Measurements from ENCODE around the gene RBPMS2.

The RBPMS2 gene

DNA sequence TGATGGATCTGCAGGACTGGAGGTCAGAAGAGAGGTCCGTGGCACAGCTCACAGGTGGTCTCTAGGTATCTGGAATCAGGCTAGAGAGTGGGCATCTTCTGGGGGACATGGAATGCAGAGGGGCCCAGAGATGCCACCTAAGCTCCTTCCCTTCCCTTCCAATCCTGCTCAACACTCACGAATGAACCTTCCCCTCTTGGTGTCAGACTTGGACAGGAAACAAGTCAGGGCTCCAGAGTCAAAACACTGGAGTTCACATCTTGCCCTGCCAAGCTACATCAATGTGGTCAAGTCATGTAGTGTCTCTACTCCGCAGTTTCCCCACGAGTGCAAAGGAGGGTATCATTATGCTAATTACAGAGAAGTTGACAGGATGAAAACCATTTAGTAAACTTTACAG lies 16.0 kb upstream of the RBPMS2 start:
- in situ Hi-C loops (cut with MboI; ENCODE audit: low sequenced_read_pairs) = no loop called here

DNA sequence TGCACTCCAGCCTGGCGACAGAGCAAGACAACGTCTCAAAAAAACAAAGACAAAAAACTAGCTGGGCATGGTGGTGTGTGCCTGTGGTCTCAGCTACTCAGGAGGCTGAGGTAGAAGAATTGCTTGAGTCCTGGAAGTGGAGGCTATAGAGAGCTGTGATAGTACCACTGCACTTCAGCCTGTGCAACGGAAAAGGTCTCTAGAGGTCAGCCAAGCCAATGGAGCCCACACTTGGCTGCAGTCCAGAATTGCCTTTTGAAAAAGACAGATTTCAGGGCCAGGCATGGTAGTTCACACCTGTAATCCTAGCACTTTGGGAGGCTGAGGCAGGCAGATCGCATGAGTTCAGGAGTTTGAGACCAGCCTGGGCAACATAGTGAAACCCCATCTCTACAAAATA lies 8.4 kb upstream of the RBPMS2 start:
- in situ Hi-C loops (cut with MboI; ENCODE audit: low sequenced_read_pairs) = no loop called here

DNA sequence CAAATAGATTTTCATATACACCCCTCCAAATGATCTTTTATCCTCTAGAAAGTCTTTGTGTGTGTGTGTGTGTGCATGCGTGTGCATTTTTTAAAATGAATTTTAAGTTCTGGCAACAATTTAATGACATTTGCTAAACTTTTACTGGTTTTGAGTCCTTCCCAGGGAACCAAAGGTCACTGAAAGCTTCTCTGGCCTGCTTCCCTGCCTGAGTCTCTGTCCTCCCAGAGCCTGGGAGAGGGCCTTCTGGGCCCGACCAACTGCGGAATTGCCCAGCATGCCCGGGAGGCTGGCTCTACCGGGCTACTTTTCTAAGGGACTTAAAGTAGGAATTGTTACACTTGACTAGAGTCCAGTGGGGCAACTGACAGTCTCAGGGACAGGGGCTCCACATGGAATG lies 7.4 kb upstream of the RBPMS2 start:
- in situ Hi-C loops (cut with MboI; ENCODE audit: low sequenced_read_pairs) = no loop called here

DNA sequence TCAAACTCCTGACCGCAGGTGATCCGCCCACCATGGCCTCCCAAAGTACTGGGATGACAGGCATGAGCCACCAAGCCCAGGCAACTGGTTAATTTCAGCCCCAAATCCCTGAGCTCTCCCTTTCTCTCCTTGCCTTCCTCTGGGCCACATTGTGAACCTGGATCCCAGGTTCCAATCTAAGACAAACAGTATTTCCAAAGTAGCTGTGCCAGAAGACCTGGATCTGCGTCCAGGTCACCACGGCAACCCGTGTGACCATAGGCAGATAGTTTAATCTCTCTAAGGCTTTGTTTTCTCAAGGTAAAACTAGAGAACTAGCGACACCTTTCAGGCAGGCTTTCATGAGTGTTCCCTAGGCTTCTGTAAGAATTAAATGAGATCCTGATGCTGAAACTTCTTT lies 5.9 kb upstream of the RBPMS2 start:
- in situ Hi-C loops (cut with MboI; ENCODE audit: low sequenced_read_pairs) = no loop called here

DNA sequence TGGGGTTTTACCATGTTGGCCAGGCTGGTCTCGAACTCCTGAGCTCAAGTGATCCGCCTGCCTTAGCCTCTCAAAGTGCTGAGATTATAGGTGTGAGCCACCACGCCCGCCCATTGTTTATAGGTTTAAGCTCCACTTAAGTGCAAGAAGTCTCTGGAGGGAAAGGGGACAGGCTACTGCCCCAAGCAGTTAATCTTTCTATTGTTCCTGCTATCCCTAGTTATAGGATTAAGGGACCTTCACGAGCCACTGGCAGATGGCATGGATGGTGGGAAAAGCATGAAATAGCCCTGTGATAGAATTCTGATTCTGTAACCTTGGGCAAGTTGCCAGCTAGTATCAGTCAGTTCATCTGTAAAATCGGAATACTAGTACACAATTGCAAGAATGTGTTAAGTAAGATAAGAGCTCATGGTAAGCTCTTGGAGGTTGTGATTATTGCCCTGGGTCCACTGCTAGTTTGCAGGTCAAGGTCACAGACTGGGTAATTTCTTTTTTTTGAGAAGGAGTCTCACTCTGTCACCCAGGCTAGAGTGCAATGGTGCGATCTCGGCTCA lies 5.3 kb upstream of the RBPMS2 start:
- in situ Hi-C loops (cut with MboI; ENCODE audit: low sequenced_read_pairs) = no loop called here

DNA sequence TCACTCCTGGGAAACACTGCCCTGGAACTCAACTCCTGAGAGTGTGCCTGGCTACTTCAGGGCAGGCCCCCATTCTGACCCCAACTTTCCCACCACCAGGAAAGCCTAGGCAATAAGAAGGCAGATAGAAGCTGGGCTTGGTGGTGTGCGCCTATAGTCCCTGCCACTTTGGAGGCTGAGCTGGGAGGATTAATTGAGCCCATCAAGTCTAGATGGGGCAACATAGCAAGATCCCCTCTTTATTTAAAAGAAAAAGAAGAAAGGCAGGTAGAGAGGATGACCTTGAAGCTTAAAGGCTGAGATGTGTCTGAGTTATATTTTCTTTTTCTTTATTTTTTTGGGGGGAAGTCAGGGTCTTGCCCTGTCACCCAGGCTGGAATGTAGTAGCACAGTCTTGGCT lies 4.2 kb upstream of the RBPMS2 start:
- in situ Hi-C loops (cut with MboI; ENCODE audit: low sequenced_read_pairs) = no loop called here

DNA sequence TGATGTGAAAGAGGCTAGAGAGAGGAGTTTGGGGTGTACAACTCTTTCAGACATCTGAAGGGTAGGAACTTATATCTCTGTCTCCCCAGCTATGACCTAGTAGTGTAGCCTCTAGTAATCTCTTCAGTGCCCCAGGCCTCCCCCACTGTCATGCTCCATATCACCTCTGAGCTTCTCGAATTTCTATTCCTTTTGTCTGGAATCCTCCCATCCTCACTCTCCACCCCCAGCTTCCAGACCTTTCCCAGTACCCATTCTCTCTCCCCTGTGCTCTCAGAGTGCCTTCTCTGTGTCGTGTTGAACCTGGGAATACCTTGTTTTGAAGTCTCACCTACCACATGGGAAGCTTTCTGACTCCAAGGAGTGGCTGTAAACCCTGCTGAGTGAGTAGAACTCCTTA lies 3.6 kb upstream of the RBPMS2 start:
- in situ Hi-C loops (cut with MboI; ENCODE audit: low sequenced_read_pairs) = no loop called here

DNA sequence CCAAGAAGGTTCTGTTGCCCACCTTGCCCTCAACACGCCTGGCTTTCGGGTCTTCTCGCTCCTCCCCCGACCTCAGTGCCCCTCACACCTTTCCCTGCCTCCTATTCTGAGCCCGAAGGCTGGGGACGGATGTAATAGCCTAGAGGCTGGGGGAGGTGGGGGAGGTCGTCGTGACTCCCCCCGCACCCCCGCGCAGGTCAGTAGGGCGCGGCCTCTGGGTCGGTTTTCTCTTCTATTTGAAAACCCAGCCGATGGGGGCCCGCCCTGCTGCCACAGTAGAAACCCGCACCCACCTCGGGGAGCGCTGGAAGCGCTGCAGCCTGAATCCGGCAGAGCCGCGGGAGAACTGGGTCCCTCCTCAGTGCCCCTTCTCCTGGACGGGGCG lies 1.0 kb upstream of the RBPMS2 start:
- in situ Hi-C loops (cut with MboI; ENCODE audit: low sequenced_read_pairs) = no loop called here

DNA sequence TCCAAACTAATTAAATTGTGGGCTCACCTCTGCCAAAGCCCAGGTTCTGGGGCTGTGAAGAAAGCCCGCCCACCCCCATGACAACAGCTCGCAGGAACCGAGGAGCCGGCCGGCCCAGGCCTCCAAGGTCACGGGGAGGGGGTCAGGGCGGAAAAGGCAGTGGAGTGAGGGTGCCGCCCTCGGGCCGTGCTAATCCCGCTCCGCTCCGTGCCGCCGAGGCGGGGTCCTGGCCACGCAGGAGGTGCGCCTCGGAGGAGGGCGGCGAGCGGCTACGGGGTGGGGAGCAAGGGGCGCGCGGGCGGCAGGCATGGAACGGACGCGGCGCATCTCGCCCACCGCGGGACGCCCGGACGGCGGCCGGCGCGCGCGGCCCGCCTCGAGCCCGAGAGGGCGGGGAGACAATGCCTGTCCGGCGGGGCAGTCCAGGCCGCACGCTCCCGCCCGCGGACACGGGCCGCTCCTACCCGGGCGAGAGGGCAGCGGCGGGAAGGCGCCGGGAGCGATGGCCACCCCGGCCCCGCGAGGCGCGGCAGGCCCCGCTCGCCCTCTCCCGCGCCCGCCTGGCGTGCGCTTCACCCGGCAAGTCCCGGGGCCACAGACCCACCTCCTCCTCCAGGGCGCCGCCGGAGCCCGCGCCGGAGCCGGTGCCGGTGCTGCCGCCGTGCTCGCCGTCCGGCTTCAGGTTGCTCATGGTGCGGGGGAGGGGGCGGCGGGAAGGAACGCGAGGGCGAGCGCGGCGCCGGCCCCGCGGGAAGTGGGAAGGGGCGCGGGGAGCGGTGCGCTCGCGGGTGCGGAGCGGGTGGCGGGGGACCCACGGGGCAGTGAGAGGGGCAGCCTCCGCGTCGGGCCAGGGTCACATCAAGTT lies 528 bp downstream of the RBPMS2 start:
- in situ Hi-C loops (cut with MboI; ENCODE audit: low sequenced_read_pairs) = no loop called here

DNA sequence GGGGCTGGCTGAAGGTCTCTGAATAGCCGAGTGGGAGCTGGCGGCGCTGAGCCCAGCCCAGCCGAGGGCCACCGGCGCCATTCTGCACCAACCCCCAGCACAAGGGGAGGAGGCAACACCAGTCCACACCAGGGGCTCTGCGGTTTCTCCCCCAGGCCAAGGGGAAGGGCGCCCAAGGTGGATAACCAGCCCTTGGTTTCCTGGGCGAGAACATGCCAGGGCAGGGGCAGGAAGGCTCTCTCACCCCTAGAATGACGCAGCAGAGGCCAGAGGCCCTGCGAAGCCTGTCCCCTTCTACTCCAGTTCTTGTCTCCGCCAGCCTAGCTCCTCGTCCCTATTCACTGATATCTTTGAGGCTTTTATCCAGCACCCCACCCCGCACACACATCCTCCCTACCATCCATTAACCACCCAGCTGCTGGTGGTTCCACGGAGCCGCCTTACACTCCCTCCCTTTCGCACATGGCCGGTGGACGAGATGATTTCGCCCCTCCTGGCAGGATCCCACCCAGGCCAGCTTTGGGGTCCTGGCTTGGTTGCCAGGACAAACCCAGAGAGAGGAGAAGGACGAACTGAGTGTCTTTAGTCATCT lies 1.3 kb downstream of the RBPMS2 start:
- in situ Hi-C loops (cut with MboI; ENCODE audit: low sequenced_read_pairs) = no loop called here

DNA sequence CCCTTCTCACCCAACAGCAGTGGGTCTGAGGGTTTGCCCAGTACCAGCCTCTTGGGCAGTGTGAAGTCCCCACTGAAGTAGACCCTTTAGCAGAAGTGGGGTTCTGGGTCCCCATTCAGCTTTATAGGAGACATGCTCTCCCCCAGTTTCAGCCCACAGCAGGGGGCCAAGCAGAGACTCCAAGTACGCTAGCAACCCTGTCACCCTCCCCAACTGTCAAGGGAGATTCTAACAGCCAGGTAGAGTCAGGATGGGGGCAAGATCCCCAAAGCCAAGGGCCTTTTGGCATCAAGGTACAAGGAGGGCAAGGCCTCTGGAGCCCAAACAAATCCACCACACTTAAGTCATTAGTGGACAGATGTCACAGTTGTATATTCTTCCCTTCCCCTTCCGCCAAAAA lies 1.8 kb downstream of the RBPMS2 start:
- in situ Hi-C loops (cut with MboI; ENCODE audit: low sequenced_read_pairs) = no loop called here

DNA sequence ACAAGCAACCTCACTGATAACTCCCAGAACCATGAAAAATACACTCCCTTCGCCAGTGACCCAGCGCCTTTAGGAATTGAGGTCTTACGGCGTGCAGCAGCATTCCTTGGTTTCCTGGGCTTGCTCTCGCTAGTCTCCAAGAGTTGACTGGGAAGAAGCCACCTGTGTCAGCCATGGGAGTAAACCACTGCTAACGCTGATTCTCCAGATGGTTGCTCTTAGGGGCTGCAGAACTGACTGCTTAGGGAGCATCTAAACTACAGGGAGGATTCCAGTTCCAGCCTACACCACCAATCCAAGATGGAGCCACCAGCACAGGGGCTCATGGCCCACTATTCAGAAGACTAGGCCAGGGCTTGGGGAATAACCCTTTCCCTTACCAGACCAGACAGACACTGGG lies 2.4 kb downstream of the RBPMS2 start:
- in situ Hi-C loops (cut with MboI; ENCODE audit: low sequenced_read_pairs) = no loop called here

DNA sequence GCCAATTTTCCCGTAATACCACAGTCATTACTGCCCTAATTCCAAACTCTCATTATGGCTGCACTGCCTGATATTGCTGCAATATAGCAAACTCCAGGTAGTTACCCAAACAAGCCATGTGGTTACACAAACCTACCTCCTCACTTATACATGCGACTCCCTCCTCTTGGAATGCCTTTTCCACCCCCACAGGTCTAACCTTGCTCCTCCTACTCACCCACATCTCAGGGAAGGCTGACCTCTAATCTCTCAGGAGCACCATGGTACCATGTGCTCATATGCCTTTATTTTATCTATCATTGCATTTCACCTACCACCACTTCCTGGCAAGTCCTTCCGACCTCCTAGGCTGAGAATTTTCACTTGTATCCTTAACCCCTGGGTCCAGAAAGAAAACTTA lies 2.9 kb downstream of the RBPMS2 start:
- in situ Hi-C loops (cut with MboI; ENCODE audit: low sequenced_read_pairs) = no loop called here

DNA sequence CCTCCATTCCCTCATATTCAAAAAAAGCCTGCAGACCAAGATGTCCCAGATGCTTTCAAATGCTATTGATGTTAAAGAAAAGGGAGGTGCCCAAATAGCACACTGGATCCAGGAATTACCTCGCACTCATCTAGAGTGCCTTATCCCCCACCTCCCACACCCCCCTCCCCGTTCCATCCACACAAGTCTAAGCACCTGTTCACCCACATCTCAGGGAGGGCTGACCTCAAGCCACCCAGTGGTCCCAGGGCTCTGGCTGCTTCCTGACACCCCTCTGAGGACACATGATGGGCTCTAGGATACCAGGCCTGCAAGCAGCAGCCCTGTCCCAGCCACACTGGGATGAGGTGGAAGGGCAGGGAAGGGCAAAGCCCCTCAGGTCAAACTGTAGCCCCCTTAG lies 4.8 kb downstream of the RBPMS2 start:
- in situ Hi-C loops (cut with MboI; ENCODE audit: low sequenced_read_pairs) = no loop called here

DNA sequence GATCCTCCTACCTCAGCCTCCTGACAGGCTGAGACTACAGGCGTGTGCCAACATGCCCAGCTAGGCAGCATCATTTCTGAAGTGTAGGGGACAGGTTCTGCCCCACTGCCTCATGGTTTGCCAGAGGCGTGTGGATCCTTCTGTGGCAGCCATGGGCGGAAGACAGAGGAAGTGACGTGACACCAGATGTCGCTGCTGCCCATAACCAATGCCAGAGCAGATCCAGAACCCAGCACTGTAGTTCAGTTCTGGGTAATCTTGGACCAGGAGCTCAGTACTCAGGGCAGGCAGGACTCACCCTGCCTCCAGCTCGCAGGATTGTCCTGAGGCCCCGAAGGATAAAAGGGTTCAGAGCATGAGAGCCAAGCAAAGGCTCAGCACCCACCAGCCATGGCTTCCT lies 8.2 kb downstream of the RBPMS2 start:
- in situ Hi-C loops (cut with MboI; ENCODE audit: low sequenced_read_pairs) = no loop called here

DNA sequence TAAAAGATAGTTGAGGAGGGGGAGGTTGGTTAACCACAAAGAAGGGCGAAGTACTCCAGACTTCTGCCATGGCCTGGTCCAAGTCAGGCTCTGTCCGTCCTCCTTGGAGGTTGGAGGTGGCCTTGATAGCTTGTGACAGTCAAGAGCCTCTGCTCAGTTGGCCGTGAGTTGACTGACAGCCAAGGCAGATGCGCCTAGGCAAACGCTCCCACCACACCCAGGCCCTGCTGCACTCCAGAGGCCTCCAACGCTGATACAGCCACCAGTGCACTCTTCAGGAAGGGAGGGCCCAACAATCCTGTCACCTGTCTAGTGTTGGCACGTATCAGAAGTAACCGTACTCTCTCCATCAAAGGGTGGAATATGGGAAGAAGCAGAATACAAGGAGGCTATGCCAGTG lies 9.3 kb downstream of the RBPMS2 start:
- in situ Hi-C loops (cut with MboI; ENCODE audit: low sequenced_read_pairs) = no loop called here

DNA sequence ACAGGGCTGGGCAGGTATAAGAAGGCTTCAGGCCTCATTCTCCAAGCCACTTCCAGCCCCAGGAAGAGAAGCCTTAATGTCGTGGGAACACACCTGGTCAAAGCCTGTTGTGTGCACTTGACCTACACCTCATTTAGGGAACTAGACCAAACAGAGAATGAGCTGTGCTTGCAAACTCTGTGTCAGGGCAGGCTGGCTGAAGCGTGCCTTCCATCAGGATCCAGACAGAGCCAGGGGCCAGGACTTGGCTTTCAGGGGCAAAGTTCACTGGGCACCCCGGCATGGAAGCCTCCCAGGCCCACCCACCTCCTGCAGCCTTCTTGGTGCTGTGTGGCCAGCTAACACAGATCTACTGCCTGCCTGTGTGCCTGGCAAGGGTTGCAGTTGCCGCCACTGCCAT lies 11.5 kb downstream of the RBPMS2 start:
- in situ Hi-C loops (cut with MboI; ENCODE audit: low sequenced_read_pairs) = no loop called here

DNA sequence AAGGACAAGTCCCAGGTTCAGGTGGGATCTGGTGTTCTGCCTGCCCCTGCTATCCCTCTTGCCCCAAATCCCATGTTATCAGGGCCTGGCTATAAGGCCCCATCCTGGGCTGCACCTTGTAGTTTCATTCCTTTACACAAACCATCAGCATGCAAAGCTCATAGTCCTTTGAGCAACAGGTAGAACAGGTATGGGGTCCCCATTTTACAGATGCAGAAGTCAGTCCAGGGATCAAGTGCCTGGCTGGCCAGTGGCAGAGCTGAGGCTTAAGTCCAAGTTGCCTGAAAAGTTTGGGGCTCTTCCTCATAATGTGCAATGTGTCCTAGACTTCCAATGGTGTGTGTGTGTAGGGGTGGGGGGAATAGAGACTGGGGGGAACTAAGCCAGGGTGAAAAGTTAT lies 11.9 kb downstream of the RBPMS2 start:
- in situ Hi-C loops (cut with MboI; ENCODE audit: low sequenced_read_pairs) = no loop called here

DNA sequence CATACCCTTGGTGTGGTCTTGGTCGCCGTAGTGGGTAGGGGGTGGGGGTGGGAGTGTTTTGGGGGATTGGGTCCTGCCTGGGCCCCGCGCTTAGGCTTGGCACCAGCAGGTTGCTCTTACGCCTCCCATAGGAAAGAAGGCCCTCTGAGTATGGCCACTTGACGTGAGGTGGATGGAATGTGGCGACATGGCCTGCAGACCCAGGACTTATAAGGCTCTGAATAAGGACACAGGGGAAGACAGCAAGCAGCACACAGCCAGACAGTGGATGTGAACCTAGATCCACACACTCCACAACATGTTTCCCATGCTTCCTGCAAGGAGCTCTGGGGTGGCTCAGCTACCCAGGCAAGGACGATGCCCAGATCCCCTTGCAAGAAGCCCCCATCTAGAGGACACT lies 12.4 kb downstream of the RBPMS2 start:
- in situ Hi-C loops (cut with MboI; ENCODE audit: low sequenced_read_pairs) = no loop called here

DNA sequence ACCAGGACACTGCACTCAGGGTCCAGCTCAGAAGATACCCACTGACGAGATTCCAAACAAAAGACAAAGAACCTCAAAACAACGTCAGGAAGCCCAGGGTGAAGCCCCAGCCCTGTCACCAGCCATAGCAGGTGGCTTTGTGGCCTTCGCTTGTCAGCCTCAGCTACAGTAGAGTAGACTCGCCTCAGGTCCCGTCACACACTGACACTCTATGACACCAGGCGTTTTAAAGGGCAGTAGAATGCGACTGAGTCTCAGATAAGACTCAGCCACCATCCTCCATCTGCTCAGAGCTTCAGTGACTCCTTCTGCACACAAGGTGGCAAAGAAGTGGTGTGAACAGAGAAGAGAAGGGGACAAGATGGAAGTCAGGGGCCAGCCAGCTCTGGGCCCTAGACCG lies 12.8 kb downstream of the RBPMS2 start:
- in situ Hi-C loops (cut with MboI; ENCODE audit: low sequenced_read_pairs) = no loop called here

DNA sequence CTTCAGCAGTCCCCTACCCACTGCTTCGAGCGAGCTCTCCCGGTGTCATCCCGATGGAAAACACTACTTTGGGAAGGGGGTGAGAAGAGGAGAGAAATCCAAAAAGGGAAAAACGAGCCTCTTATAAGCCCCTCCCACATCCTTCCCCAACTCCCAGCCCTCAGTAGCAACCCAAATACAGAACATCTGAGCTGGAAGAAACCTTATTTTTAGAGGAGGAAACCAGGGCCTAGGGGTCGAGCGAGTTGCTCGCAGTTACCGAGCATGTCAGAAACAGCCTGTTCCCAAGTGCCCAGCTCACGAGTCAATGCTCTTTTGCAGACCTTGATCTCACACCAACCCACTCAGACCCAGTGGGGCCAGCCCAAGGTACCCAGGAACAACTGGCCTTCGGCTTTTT lies 14.2 kb downstream of the RBPMS2 start:
- in situ Hi-C loops (cut with MboI; ENCODE audit: low sequenced_read_pairs) = no loop called here

DNA sequence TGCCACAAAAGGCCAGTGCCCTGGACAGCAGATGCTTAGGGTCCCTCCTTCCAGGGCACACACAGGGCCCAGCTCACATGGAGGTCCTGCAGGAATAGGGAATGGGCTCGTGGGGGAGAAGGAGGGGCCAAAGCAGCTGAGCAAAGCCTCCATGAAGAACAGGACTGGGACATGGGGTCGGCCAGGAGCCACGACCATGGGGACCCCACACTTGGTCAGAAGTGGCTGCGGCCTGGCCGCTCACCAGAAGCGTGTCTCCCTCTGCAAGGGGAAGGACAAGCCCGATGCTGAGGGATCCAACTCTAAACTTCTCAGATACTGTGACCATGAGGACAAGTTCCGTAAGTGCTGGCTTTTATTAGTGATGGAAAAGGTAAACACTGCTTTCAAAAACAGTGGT lies 15.3 kb downstream of the RBPMS2 start:
- in situ Hi-C loops (cut with MboI; ENCODE audit: low sequenced_read_pairs) = no loop called here
